ENCODE measurements around the gene CNTNAP5.

The CNTNAP5 gene

DNA sequence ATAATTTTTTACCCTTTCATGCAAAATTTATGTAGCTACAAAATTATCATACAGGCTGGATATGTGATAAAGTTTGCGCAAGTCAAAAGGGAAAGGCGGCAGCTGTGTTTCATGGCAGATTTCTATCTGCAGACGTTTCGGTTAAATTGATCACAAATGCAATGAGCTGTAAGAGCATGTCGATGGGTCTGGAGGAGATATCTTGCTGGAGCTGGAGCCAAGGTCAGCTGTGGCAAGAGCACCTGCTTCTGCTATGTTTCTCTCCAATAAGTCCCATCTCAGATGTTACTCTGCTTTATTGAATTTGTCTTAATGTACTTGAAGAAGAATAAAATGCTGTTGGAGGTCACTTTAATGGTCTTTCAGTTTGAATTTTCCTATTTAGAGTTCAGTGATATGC lies 749.7 kb downstream of the CNTNAP5 start:
- H3K36me3 ChIP-seq (ENCODE audit: insufficient read depth, low read length) = no peaks in the 10 kb centered on the region
- no peaks in the 10 kb centered on the region for H3K9me3 ChIP-seq (ENCODE audit: low read depth, low read length)
- no peak overlapping the region for H3K4me3 ChIP-seq
- H3K9ac ChIP-seq (ENCODE audit: insufficient read length) = no peak overlapping the region
- DNase-seq (ENCODE audit: low read depth, low spot score) = no peak
- TF ChIP-seq EZH2 (IDR thresholded peaks at IDR 0.05) (no peak), POLR2AphosphoS5 (IDR thresholded peaks at IDR 0.05; ENCODE audit: borderline replicate concordance, low read depth, low read length) (no peak), FOXP2 (optimal IDR thresholded peaks at IDR 0.05; ENCODE audit: control extremely low read depth, extremely low read length, insufficient read depth) (no peak)
- no peak overlapping the region for H3K27ac ChIP-seq

DNA sequence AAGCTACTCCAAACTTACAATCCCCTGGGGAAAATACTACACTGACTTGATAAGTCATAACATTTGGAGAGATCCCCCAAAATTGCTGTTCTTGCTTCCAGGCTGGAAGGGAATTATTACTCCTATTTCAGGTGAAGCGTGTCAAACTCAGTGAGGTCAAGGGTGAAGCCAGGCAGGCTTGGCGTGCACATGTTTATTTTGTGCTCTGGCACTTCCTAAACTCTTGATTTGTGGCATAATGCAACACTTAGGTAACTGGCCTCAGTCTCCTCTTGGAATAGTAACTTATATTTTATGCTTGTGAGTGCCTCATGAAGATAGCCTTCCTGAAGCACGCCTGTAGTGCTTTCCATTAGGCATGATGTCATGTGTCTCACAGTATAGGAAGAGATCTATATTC lies 751.2 kb downstream of the CNTNAP5 start:
- H3K4me3 ChIP-seq = no peak overlapping the region

DNA sequence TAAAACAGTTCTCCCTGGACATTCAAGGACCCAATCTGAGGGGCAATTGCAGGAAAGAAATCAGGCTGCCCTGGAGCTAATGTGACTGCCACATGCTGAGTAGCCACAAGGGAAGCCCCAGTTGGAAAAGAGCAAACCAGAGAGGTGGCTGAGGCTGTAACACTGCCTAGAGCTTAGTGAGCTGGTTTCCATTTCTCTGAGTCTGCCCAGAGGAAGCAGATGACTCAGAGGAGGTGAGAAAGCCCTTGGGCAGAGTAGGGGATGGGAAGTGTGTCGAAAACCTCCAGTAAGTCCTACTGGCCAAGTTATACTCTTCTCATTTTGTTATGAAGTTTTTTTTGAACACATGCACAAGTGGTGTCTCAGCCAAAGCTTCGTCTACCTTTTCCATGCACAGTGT lies 753.0 kb downstream of the CNTNAP5 start:
- no peaks in the 10 kb centered on the region for H3K36me3 ChIP-seq (ENCODE audit: insufficient read depth, low read length)
- no peaks in the 10 kb centered on the region for H3K9me3 ChIP-seq (ENCODE audit: low read depth, low read length)
- no peak overlapping the region for H3K9ac ChIP-seq (ENCODE audit: insufficient read length)
- no peak for DNase-seq (ENCODE audit: low read depth, low spot score)
- TF ChIP-seq FOXP2 (optimal IDR thresholded peaks at IDR 0.05; ENCODE audit: control extremely low read depth, extremely low read length, insufficient read depth) (no peak), EZH2 (IDR thresholded peaks at IDR 0.05) (no peak), POLR2AphosphoS5 (IDR thresholded peaks at IDR 0.05; ENCODE audit: borderline replicate concordance, low read depth, low read length) (no peak)
- H3K27ac ChIP-seq = no peak overlapping the region
- H3K4me3 ChIP-seq = no peak overlapping the region

More for the DNA sequence above, 751.2 kb downstream of the CNTNAP5 start:
- Histone ChIP-seq H3K36me3 (ENCODE audit: insufficient read depth, low read length) (no peaks in the 10 kb centered on the region), H3K27ac (no peak overlapping the region), H3K9ac (ENCODE audit: insufficient read length) (no peak overlapping the region), H3K9me3 (ENCODE audit: low read depth, low read length) (no peaks in the 10 kb centered on the region)
- no peak for DNase-seq (ENCODE audit: low read depth, low spot score)
- TF ChIP-seq FOXP2 (optimal IDR thresholded peaks at IDR 0.05; ENCODE audit: control extremely low read depth, extremely low read length, insufficient read depth) = no peak
- TF ChIP-seq POLR2AphosphoS5 (IDR thresholded peaks at IDR 0.05; ENCODE audit: borderline replicate concordance, low read depth, low read length) = no peak
- TF ChIP-seq EZH2 (IDR thresholded peaks at IDR 0.05) = no peak

DNA sequence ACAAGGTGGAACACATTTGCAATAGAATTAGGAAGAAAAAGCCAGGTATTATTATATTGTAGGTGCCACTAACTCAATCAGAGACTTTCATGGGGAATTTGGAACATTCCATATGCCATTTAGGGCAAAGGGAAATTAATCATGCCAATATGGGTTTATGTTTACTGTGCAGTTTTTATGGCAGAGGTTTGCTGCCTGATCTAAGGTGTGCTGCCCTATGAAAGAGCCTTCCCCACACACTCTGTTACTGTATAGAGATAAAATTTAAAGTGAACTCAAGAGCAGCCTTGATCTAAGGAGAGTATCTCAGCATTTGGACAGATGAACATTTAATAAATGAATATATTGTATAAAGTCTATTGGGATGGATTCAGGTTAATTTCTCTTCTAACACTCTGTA lies 771.6 kb downstream of the CNTNAP5 start:
- no peak for DNase-seq (ENCODE audit: low read depth, low spot score)
- Histone ChIP-seq H3K9ac (ENCODE audit: insufficient read length) (no peak overlapping the region), H3K4me3 (no peak overlapping the region), H3K27ac (no peak overlapping the region), H3K36me3 (ENCODE audit: insufficient read depth, low read length) (no peaks in the 10 kb centered on the region), H3K9me3 (ENCODE audit: low read depth, low read length) (no peaks in the 10 kb centered on the region)
- no peak for TF ChIP-seq FOXP2 (optimal IDR thresholded peaks at IDR 0.05; ENCODE audit: control extremely low read depth, extremely low read length, insufficient read depth)
- TF ChIP-seq EZH2 (IDR thresholded peaks at IDR 0.05) = no peak
- TF ChIP-seq POLR2AphosphoS5 (IDR thresholded peaks at IDR 0.05; ENCODE audit: borderline replicate concordance, low read depth, low read length) = no peak

DNA sequence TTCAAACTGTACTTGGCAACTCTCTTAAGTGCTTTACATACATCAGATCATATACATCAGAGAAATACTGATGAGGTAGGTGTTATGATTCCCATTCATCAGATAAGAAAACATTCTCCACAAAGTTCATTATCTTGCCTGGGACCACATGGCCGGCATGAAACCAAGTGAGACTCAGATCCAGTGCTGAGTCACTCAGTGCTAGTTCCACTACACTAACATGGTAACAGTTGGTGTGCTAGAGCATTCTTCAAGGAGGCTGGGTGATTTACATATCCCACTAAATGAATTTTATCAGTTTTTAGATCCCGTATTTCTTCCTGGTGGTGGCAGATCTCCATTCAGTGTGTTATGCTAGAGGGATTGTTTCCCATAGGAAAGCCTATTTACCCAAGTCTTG lies 772.0 kb downstream of the CNTNAP5 start:
- Histone ChIP-seq H3K9me3 (ENCODE audit: low read depth, low read length) (no peaks in the 10 kb centered on the region), H3K4me3 (no peak overlapping the region), H3K27ac (no peak overlapping the region), H3K36me3 (ENCODE audit: insufficient read depth, low read length) (no peaks in the 10 kb centered on the region), H3K9ac (ENCODE audit: insufficient read length) (no peak overlapping the region)
- no peak for DNase-seq (ENCODE audit: low read depth, low spot score)
- TF ChIP-seq POLR2AphosphoS5 (IDR thresholded peaks at IDR 0.05; ENCODE audit: borderline replicate concordance, low read depth, low read length) = no peak
- no peak for TF ChIP-seq EZH2 (IDR thresholded peaks at IDR 0.05)
- no peak for TF ChIP-seq FOXP2 (optimal IDR thresholded peaks at IDR 0.05; ENCODE audit: control extremely low read depth, extremely low read length, insufficient read depth)

DNA sequence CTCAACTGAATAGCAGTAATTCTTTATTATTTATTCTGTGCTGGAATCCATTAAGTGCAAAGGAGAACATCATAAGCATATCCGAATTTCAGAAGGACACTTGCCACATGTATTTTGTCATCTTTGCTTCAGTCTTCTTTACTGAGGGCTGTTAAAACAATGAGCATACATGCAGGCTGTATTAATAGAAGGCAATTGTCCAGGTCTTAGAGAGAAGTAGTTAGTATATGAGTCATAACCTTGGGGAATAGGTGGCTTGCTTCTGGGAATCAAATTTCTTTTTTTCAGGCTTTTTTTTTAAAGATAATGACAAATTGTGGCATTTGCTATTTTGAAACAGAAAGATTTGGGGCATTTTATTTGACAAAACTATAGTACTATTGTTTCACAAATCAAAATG lies 773.5 kb downstream of the CNTNAP5 start:
- H3K27ac ChIP-seq = no peak overlapping the region
- no peaks in the 10 kb centered on the region for H3K9me3 ChIP-seq (ENCODE audit: low read depth, low read length)
- no peaks in the 10 kb centered on the region for H3K36me3 ChIP-seq (ENCODE audit: insufficient read depth, low read length)
- H3K9ac ChIP-seq (ENCODE audit: insufficient read length) = no peak overlapping the region
- no peak overlapping the region for H3K4me3 ChIP-seq
- TF ChIP-seq POLR2AphosphoS5 (IDR thresholded peaks at IDR 0.05; ENCODE audit: borderline replicate concordance, low read depth, low read length) (no peak), FOXP2 (optimal IDR thresholded peaks at IDR 0.05; ENCODE audit: control extremely low read depth, extremely low read length, insufficient read depth) (no peak), EZH2 (IDR thresholded peaks at IDR 0.05) (no peak)
- DNase-seq (ENCODE audit: low read depth, low spot score) = no peak

DNA sequence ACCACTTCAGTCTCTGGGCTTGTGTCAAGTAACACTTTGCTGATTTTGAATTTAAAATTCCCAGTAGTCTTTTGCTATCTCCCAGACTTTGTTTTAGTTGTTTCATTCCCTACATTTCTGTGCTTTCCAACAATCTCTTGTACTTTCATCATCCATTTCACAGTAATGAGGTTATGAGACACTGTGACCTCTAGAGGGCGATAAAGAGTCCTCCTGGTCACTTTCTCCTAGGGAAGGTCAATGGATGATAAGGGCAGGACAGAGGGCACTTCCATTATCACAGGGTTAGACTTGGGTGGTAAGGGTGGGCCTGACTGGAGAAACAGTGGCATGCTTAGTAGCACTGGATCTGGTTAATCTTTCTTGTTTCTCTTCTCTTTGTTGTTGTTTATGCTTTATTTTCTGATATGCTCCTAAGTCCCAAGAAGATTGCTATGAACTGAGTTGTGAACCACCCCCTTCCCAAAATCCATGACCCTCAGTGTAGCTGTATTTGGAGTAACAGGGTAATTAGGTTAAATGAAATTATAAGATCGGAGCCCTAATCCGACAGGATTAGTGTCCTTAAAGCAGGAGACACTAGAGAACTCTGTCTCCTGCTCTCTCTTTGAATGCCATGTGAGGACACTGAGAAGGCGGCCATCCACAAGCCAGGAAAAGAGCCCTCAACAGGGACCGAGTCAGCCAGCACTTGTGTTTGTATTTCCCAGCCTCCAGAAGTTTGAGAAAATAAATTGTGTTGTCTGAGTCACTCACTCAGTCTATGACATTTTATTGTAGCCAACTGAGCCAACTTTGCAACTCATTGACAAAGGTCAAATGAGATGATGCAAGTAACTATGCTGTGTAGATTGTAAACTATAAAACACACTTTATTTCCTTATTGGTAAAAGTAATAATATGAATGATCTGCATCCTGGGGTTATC lies 779.2 kb downstream of the CNTNAP5 start:
- TF ChIP-seq FOXP2 (optimal IDR thresholded peaks at IDR 0.05; ENCODE audit: control extremely low read depth, extremely low read length, insufficient read depth) (no peak), EZH2 (IDR thresholded peaks at IDR 0.05) (no peak), POLR2AphosphoS5 (IDR thresholded peaks at IDR 0.05; ENCODE audit: borderline replicate concordance, low read depth, low read length) (no peak)
- Histone ChIP-seq H3K9me3 (ENCODE audit: low read depth, low read length) (no peaks in the 10 kb centered on the region), H3K27ac (no peak overlapping the region), H3K36me3 (ENCODE audit: insufficient read depth, low read length) (no peaks in the 10 kb centered on the region), H3K9ac (ENCODE audit: insufficient read length) (no peak overlapping the region), H3K4me3 (no peak overlapping the region)
- DNase-seq (ENCODE audit: low read depth, low spot score) = no peak

DNA sequence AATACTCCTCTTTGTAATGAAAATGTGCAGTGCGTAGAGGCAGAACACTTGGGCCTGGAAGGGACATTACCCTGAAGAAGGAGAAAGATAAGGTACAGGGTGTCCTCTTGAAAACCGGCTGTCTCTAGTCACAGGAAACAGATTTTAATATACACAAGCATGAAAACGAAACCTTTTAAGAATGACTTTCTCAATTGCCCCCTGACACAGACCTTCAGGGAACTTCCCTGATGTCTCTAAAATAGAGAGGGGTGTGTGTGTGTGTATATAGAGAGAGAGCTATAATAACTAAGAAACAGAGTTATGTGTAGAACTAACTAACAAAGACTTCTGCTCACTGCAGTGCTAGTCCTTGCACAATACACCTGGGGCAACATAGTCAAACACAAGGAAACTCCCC lies 780.0 kb downstream of the CNTNAP5 start:
- H3K36me3 ChIP-seq (ENCODE audit: insufficient read depth, low read length) = no peaks in the 10 kb centered on the region
- no peak for TF ChIP-seq FOXP2 (optimal IDR thresholded peaks at IDR 0.05; ENCODE audit: control extremely low read depth, extremely low read length, insufficient read depth)
- TF ChIP-seq POLR2AphosphoS5 (IDR thresholded peaks at IDR 0.05; ENCODE audit: borderline replicate concordance, low read depth, low read length) = no peak
- no peak for TF ChIP-seq EZH2 (IDR thresholded peaks at IDR 0.05)
- H3K9ac ChIP-seq (ENCODE audit: insufficient read length) = no peak overlapping the region
- no peaks in the 10 kb centered on the region for H3K9me3 ChIP-seq (ENCODE audit: low read depth, low read length)
- H3K27ac ChIP-seq = no peak overlapping the region
- DNase-seq (ENCODE audit: low read depth, low spot score) = no peak
- no peak overlapping the region for H3K4me3 ChIP-seq
